Tibial nerve (tissue), 4 donors: ENCODE data around the gene PTMA. TPM values are rescaled to one million over a fixed set of nuclear protein-coding genes. Genes with fewer than 3 reads are reported as not detected.
A peak's percentile ranks its signal among the peaks of the same experiment; 100 is the strongest.

Experiments
- DNase-seq, 2 donors: peaks; one replicate each; pipeline ENCODE4 v3.0.0-alpha.2; 2019; ENCODE audit warnings: low spot score in 2 of 2
- H3K27ac ChIP-seq, 4 donors: fragments of 200-600 bp; sonication (generic) in 3 of 4; one replicate each; pipeline ENCODE4 v1.5.1; 2017 to 2019; ENCODE audit warnings: mild to moderate bottlenecking in 1 of 4
- H3K27me3 ChIP-seq, 2 donors: fragments of 200-600 bp; sonication (generic) in 1 of 2; one replicate each; pipeline versions ENCODE4 v1.5.1 to v1.6.0; 2017 to 2019
- H3K36me3 ChIP-seq, 3 donors: fragments of 200-600 bp; sonication (generic); one replicate each; pipeline ENCODE4 v1.5.1; 2018 to 2019
- H3K4me1 ChIP-seq, 4 donors: fragments of 200-600 bp; sonication (generic) in 3 of 4; one replicate each; pipeline ENCODE4 v1.5.1; 2017 to 2019
- H3K4me3 ChIP-seq, 4 donors: fragments of 200-600 bp; sonication (generic) in 3 of 4; one replicate each; pipeline ENCODE4 v1.5.1; 2017 to 2019; ENCODE audit warnings: mild to moderate bottlenecking in 1 of 4, moderate library complexity in 1 of 4
- H3K9me3 ChIP-seq, 4 donors: fragments of 200-600 bp; sonication (generic) in 3 of 4; one replicate each; pipeline ENCODE4 v1.5.1; 2017 to 2019
- CTCF ChIP-seq, 5 experiments: fragments of 200-600 bp in 3 of 5; fragments of 450-650 bp in 2 of 5; sonication (generic) in 3 of 5; IDR thresholded peaks; one replicate each; pipeline ENCODE4 v1.5.1; 2016 to 2019; ENCODE audit warnings: antibody characterized with exemption in 5 of 5, mild to moderate bottlenecking in 3 of 5, moderate library complexity in 2 of 5
- EP300 ChIP-seq, 2 donors: sonication (generic); formaldehyde crosslinking; IDR thresholded peaks; one replicate each; pipeline ENCODE4 v1.6.1; 2017; ENCODE audit warnings: antibody characterized with exemption in 2 of 2, mild to moderate bottlenecking in 1 of 2
- POLR2A ChIP-seq, 2 donors: fragments of 450-650 bp; IDR thresholded peaks; one replicate each; pipeline ENCODE4 v1.6.1; 2017; ENCODE audit warnings: antibody characterized with exemption in 2 of 2, mild to moderate bottlenecking in 2 of 2, moderate library complexity in 2 of 2
- WGBS, 2 donors: methylation state at CpG; one replicate each; pipeline ENCODE4 v1.1.5; 2018; 5-methylcytosine and 5-hydroxymethylcytosine counted together
- total RNA-seq, 4 donors: library from RNA; depleted of rRNA; stranded (reverse); fragments of >200 nt; gene quantifications; one replicate each; pipeline ENCODE4 v1.1.0, GENCODE V29; 2016

PTMA gene
- total RNA-seq, 4 donors from 2014 or later = 622 to 1,472 (median 817) TPM

- DNase-seq = peak; percentile 66 to 70
- 10 to 19% methylated on average over 23 to 41 of the region's 79 CpGs for WGBS, 2 donors
- no peaks in the 10 kb centered on the region for H3K9me3 ChIP-seq
- H3K4me3 ChIP-seq = peak overlapping the region; percentile 52 to 61 (median 58)
- H3K27ac ChIP-seq = peak overlapping the region; percentile 89 to 99 (median 94)
- no peaks in the 10 kb centered on the region for H3K27me3 ChIP-seq
- TF ChIP-seq EP300 (IDR thresholded peaks at IDR 0.05) = peak in 1 of 2 donors; percentile 64
- peak in 1 of 2 donors; percentile 78 for TF ChIP-seq POLR2A (IDR thresholded peaks at IDR 0.05)
- TF ChIP-seq CTCF (IDR thresholded peaks at IDR 0.05) = peak in 2 of 5 experiments; percentile 35 to 55
- H3K4me1 ChIP-seq = peaks cover 0 to 39% (median 10%) of the 10 kb centered on the region in 4 donors
- no peaks in the 10 kb centered on the region for H3K36me3 ChIP-seq
Measured at GRCh38 chr2:231680992-231681852, 27.1 kb upstream of the PTMA start.

- no peak for TF ChIP-seq POLR2A (IDR thresholded peaks at IDR 0.05)
- no peak for TF ChIP-seq CTCF (IDR thresholded peaks at IDR 0.05)
- no peak for TF ChIP-seq EP300 (IDR thresholded peaks at IDR 0.05)
- Histone ChIP-seq H3K4me1 (peaks cover 0 to 50% (median 10%) of the 10 kb centered on the region in 4 donors), H3K27me3 (no peaks in the 10 kb centered on the region), H3K4me3 (no peak overlapping the region), H3K9me3 (no peaks in the 10 kb centered on the region), H3K27ac (peak overlapping the region in 2 of 4 donors; percentile 97 to 99), H3K36me3 (no peaks in the 10 kb centered on the region)
- 85 to 89% methylated on average over 11 of the region's 11 CpGs for WGBS, 2 donors
- no peak for DNase-seq
Measured at GRCh38 chr2:231682603-231683291, 25.6 kb upstream of the PTMA start.

- no peak for DNase-seq
- Histone ChIP-seq H3K4me3 (no peak overlapping the region), H3K27me3 (no peaks in the 10 kb centered on the region), H3K4me1 (peaks cover 0 to 46% (median 10%) of the 10 kb centered on the region in 4 donors), H3K9me3 (no peaks in the 10 kb centered on the region), H3K36me3 (no peaks in the 10 kb centered on the region), H3K27ac (peak overlapping the region in 1 of 4 donors; percentile 97)
- 77 to 95% methylated on average over 6 to 8 of the region's 8 CpGs for WGBS, 2 donors
- no peak for TF ChIP-seq EP300 (IDR thresholded peaks at IDR 0.05)
- no peak for TF ChIP-seq CTCF (IDR thresholded peaks at IDR 0.05)
- no peak for TF ChIP-seq POLR2A (IDR thresholded peaks at IDR 0.05)
Measured at GRCh38 chr2:231683292-231684235, 24.8 kb upstream of the PTMA start.

- TF ChIP-seq CTCF (IDR thresholded peaks at IDR 0.05) (no peak), POLR2A (IDR thresholded peaks at IDR 0.05) (no peak), EP300 (IDR thresholded peaks at IDR 0.05) (no peak)
- H3K4me1 ChIP-seq = peaks cover 0 to 46% (median 10%) of the 10 kb centered on the region in 4 donors
- H3K27me3 ChIP-seq = no peaks in the 10 kb centered on the region
- no peak for DNase-seq
- H3K27ac ChIP-seq = peak overlapping the region in 1 of 4 donors; percentile 13
- H3K9me3 ChIP-seq = no peaks in the 10 kb centered on the region
- WGBS, 2 donors = 82 to 84% methylated on average over 18 to 21 of the region's 22 CpGs
- no peaks in the 10 kb centered on the region for H3K36me3 ChIP-seq
- H3K4me3 ChIP-seq = no peak overlapping the region
Measured at GRCh38 chr2:231684314-231685223, 23.8 kb upstream of the PTMA start.
